GM04503 (cell line): ENCODE results near the gene NDUFB7.

ENCODE experiments used
- DNase-seq: peaks from one replicate; pipeline ENCODE4 v3.0.0-alpha.2; 2012; ENCODE audit warnings: low read depth

Gene NDUFB7

GRCh38 chr19:14520543-14520942, 51.3 kb downstream of the NDUFB7 start:
- no peak for DNase-seq

GRCh38 chr19:14519860-14520407, 51.9 kb downstream of the NDUFB7 start:
- no peak for DNase-seq

GRCh38 chr19:14519245-14519859, 52.5 kb downstream of the NDUFB7 start:
- DNase-seq, result no peak

- no peak for DNase-seq
Measured at GRCh38 chr19:14517840-14518505, 53.9 kb downstream of the NDUFB7 start, which contains the start of gene DNAJB1. TSS of gene DNAJB1 (minus strand) at chr19:14518397. CDS start at chr19:14518349, 48 bp downstream.

GRCh38 chr19:14517446-14517839, 54.4 kb downstream of the NDUFB7 start:
- no peak for DNase-seq

- no peak for DNase-seq
Measured at GRCh38 chr19:14516746-14517438, 55.0 kb downstream of the NDUFB7 start.
